Activated CD4-positive, CD25-positive, alpha-beta regulatory T cell treated with anti-CD3 and anti-CD28 coated beads, Interleukin-2, amount 50 U/mL, for 72 hours (primary cell): ENCODE data around the gene PSME4.
"Not testable (repeated sequence)": the region's sequence is repeated elsewhere in the genome, so short reads cannot be mapped to it uniquely, and the experiment has no call there.

ENCODE experiments used
- DNase-seq: peaks from one replicate; pipeline ENCODE4 v3.0.0; 2021

PSME4 gene

DNA sequence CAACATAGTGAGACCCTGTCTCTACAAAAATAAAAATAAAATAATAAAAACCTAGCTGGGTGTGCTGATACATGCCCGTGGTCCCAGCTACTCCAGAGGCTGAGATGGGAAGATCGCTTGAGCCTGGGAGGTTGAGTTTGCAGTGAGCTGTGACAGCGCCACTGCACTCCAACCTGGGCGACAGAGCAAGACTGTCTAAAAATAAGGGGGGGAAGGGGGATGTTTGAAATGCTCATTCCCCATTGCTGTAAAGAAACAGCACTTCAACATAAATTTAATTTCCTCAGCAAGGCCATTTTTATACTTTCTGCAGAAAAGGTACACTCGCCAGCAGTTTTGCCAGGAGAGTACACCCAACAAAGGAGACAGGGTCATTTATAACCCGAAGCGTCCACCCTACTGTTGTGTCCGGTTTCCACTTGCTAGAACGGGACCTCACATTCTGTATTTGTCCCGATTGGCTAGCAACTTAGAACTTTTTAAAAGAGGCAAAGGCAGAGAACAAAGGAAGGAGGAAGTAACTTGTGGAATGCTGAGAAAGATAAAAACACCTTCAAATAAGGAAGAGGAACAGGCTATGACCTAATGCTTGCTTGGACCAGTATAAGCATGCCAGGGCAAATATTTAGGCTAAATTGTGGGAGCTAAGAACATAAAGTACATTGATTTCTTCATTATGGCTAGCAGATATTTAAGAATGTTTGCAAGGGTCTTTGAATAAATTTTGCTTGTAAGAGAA is 9.1 kb downstream of the PSME4 start:
- not testable (repeated sequence) for DNase-seq

DNA sequence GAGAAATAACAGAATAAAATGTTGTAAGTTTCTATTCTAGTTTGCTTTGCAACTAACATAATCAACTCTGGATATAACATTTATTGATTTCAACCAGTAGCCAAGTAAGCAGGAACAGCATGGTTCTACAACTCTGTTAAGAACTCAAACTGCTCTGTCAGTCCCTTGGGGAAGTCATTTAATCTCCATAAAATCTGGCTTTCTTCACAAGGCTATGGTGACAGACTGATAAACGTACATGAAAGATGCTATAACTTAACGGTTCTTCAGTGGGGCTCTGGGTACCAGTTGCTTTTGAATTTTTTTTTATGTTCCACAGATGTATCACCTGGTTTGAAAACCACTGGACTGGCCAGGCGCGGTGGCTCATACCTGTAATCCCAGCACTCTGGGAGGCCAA is 10.3 kb downstream of the PSME4 start:
- DNase-seq, result no peak

DNA sequence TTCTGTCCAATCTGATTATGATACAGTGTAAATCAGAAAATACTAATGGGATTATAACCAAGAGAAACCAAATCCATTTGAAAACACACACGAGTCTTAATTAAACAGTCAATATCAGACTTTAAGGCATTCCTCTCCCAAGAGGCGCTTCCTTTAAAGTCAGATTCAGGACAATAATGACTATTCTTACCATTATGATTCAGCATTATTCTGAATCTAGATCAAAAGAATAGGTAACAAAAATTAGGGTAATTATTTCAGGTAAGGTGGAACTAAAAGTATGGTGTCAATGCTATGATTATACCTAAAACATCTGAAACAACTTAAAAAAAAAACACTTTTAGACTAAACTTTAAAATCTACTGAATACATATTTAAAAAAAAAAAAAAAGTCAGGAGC is 12.3 kb downstream of the PSME4 start:
- no peak for DNase-seq

DNA sequence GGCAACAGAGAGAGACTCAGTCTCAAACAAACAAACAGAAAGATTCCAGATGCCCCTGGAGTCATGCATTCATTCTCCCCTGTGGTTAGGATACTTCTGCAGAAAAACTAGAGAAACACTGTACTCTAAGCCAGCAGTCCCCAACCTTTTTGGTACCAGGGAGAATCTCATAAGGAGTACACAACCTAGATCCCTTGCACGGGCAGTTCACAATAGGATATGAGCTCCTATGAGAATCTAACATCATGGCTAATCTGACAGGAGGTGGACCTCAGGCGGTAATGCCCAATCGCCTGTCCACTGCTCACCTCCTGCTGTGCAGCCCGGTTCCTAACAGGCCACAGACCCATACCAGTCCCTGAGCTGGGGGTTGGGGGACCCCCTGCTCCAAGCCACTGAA is 18.3 kb downstream of the PSME4 start:
- no peak for DNase-seq

GRCh38 chr2:53949457-53949856 is 21.3 kb downstream of the PSME4 start:
- DNase-seq, result no peak

DNA sequence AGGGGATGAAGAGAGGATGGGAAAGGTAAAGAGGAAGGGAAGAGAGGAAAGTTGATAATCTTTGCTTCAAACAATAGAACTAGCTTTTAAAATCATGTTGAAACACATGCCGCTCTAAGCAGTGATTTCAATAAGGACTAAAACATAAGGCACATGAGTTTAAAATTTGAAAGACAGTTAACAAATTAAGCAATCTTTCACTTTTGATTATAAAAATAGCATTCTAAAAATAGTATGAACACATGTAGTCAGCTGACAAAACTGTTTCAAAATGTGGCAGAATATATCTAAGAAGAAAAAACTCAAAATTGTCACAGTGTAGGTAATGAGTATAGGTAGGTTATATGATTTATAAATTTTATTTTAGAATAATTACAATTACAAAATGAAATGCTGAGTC is 25.3 kb downstream of the PSME4 start:
- no peak for DNase-seq

GRCh38 chr2:53944542-53944941 is 26.3 kb downstream of the PSME4 start:
- no peak for DNase-seq

DNA sequence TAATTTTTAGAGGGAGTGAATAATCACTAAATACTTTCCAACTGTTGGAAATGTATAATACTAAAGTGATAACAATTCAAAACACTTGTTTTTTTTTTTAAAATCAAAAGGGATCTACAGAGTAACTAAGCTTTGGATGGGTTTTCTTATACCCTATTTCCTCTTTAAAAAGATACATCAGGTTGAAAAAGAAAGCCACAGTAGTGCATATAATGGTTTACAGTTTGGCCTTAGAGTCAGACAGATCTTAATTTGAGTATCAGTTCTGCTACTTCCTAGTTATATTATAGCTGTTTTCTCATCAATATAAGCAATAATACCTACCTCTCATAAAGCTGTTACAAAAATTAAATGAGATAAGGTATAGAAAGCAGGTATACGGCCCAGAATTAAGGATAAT is 28.5 kb downstream of the PSME4 start:
- DNase-seq, result no peak

DNA sequence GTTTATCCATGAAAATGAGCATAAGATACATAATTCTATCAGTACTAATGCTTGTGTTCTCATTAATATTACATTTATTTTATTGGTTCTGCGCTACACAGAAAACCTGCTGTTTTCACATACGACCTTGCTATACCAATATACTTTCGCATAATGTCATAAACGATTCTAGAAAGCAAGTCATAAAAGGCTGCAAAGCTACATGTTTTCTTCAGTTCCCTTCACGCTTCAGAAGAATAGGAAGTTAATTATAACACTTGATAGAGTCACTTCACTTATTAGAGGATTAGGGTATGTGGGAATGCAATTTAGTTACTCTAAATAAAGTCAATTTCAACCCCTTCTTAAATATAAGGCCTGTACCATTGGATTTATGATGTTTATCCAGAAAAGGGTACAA is 29.0 kb downstream of the PSME4 start:
- no peak for DNase-seq

- no peak for DNase-seq
Observed at GRCh38 chr2:53939656-53940055, 31.1 kb downstream of the PSME4 start.

DNA sequence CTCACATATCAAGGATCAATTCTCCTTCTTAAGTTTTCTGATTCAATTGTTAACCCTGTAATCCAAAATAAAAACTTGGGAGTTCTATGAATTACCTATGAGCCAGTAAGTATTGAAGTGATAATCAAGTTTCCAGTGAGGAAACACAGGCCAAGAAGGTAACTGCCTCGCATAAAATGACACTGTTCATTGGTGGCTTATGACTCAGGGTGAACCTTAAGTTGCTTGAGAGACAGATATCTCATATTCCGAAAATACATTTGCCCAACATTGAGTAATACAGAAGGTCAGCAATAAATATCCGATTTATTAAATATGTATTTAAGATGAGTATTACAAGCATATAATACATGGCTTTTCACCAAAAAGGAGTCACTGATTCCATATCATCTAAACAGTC is 31.9 kb downstream of the PSME4 start:
- DNase-seq, result no peak

DNA sequence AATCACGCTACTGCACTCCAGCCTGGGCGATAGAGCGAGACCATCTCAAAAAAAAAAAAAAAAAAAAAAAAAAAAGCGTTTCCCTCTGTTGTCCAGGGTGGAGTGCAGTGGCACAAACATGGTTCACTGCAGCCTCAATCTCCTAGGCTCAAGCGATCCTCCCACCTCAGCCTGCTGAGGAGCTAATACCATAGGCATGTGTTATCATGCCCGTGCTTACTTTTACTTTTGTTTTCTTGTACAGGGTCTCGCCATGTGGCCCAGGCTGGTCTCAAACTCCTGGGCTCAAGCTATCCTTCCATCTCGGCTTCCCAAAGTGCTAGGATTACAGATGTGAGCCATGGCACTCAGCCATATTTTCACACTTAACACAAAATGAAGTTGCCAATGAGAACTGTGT is 37.5 kb downstream of the PSME4 start:
- no peak for DNase-seq

- not testable (repeated sequence) for DNase-seq
Observed at GRCh38 chr2:53926321-53926720, 44.5 kb downstream of the PSME4 start.

GRCh38 chr2:53913721-53914120 is 57.1 kb downstream of the PSME4 start:
- no peak for DNase-seq

GRCh38 chr2:53911434-53912189 is 59.2 kb downstream of the PSME4 start:
- no peak for DNase-seq

GRCh38 chr2:53907582-53907981 is 63.2 kb downstream of the PSME4 start:
- no peak for DNase-seq

DNA sequence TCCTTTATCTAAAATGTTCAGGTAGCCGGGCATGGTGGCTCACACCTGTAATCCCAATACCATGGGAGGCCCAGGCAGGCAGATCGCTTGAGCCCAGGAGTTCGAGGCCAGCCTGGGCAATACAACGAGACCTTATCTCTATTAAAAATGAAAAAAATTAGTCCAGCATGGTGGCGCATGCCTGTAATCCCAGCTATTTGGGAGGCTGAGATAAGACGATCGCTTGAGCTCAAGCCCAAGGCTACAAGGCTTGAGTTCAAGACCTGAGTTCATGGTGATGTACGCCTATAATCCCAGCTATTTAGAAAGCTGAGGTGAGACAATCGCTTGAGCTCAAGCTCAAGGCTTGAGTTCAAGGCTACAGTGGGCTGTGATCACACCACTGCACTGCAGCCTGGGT is 65.4 kb downstream of the PSME4 start:
- DNase-seq, result no peak

GRCh38 chr2:53903011-53903410 is 67.8 kb downstream of the PSME4 start:
- no peak for DNase-seq

- DNase-seq, result no peak
Observed at GRCh38 chr2:53901192-53901591, 69.6 kb downstream of the PSME4 start.

DNA sequence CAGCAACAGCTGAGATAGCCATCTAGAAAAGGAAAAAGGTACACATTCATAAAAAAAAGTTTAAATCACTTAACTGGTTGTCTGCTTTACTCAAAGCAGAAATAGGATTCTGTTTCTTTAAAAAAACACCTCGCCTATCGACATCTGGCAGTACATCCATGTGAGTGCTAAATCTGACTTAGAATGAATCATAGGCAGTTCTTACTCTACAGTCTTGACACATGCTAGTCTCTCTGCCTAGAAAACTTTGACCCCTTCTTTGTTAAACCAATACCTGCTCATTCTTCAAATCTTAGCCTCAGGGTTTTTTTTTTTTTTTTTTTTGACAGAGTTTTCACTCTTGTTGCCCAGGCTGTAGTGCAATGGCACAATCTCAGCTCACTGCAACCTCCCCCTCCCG is 73.9 kb downstream of the PSME4 start:
- no peak for DNase-seq

GRCh38 chr2:53886406-53887280 is 84.2 kb downstream of the PSME4 start:
- DNase-seq, result no peak

GRCh38 chr2:53884883-53885282 is 85.9 kb downstream of the PSME4 start:
- no peak for DNase-seq

GRCh38 chr2:53881986-53882385 is 88.8 kb downstream of the PSME4 start:
- DNase-seq, result no peak

DNA sequence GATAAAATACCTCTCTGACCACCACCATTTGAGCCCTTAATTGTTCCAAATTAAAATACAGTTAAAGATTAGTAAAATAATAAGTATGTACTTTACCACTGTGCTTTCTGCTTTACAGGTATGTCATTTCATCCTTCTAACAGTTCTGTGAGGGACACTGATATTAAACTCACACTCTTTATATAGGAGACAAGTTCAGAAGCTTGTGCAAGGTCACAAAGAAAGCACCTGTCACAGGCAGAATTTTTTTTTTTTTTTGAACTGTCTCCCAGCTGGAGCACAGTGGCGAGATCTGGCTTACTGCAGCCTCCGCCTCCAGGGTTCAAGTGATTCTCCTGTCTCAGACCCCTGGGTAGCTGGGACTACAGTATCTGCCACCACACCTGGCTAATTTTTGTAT is 89.4 kb downstream of the PSME4 start:
- DNase-seq, result no peak
